ENCODE measurements around the gene NRTN.

Gene NRTN

GRCh38 chr19:5851302-5851701 lies 46.4 kb downstream of the NRTN start, which contains the start of gene FUT3:
TSS of gene FUT3 (minus strand) at chr19:5851449.
- no peak for TF ChIP-seq CTCF (IDR thresholded peaks at IDR 0.05)

- no peak for TF ChIP-seq CTCF (IDR thresholded peaks at IDR 0.05)
Observed at GRCh38 chr19:5857203-5858081, 52.6 kb downstream of the NRTN start.

- TF ChIP-seq CTCF (IDR thresholded peaks at IDR 0.05) = no peak
Observed at GRCh38 chr19:5863030-5863665, 58.3 kb downstream of the NRTN start.

DNA sequence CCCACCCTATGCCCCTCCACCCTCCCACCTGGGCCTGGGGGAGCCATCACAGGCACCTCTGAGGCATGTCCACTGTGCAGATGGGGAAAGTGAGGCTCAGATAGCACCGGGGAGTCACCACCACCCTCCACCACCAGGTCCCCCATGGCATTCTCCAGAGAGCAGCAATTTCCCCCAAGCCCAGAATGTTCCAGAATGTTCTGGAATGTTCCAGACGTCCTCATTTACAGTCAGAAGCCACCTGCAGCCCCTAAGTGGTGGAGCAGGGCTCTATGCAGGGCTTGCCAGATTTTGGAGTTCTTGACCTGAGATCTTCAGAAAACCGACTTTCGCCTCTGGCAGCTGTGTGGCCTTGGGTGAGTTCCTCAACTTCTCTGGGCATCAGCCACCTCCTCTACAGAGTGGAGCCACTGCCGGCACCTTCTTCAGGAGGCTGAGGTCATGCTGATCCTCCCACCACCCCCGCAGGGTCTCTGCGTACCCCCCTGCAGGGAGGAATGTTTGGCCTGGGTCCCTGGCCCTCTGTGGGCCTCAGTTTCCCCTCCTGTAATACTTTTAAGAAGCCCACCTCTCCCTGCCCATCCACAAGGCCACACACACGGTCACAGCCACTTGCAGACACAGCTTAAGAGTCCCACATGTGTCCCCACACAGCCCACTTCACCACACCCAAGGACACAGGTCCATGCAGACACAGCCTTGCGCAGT lies 59.3 kb downstream of the NRTN start:
- TF ChIP-seq CTCF (IDR thresholded peaks at IDR 0.05) = no peak

DNA sequence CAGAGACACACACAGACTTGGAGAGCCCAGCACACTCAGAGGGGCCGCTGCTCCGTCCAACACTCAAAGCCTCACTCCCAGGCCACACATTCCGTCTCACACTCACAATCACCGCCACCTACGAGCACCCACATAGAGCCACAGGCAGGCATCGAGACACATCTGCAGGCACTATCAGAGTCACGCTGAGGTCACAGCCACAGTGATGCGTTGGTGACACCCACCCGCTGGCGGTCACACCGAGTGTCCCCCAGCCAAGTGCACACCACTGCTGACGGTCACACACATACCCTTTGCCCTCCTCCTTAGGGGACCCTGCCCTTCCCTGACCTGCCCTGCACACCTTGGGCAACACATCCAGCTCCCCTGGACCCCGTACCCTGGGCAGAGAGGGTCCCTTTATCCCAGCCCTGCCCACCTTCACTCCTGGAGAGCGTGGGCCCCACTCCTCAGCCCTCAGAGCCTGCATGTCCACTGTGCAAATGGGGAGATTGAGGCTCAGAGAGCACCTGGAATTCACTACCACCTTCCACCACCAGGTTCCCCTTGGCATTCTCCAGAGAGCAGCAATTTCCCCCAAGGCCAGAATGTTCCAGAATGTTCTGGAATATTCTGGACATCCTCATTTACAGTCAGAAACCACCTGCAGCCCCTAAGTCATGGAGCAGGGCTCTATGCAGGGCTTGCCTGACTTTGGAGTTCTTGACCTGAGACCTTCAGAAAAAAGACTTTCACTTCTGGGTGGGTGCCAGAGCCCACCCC lies 60.0 kb downstream of the NRTN start:
- no peak for TF ChIP-seq CTCF (IDR thresholded peaks at IDR 0.05)

DNA sequence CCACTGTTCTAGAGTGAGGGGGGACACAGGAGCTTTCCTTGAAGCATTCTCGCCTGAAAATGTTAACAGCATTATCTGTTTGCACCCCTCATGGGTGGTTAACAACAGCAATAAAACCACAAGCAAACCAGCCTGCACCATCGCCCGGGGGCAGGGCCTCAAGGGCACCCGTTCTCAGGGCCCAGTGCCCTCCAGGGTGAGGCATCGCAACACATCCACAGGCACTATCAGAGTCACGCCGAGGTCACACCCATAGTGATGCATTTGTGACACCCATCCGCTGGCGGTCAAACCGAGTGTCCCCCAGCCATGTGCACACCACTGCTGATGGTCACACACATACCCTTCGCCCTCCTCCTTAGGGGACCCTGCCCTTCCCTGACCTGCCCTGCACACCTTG lies 60.9 kb downstream of the NRTN start:
- TF ChIP-seq CTCF (IDR thresholded peaks at IDR 0.05) = no peak

All from LNCAP (cell line).